Endometrium (tissue), 2 donors: ENCODE measurements around the gene PSMD12.

Experiments used
- FAIRE-seq: peaks from 2 replicates; lab custom pipeline; 2012; peaks lifted over from hg19 to GRCh38; lab: Jason Lieb, UNC
- donor health status: control.
- donor health status: control.

The PSMD12 gene

GRCh38 chr17:67386965-67387551 is 20.7 kb upstream of the PSMD12 start:
- no peak for FAIRE-seq

GRCh38 chr17:67385122-67385988 is 19.0 kb upstream of the PSMD12 start:
- no peak for FAIRE-seq

GRCh38 chr17:67381929-67382257 is 15.5 kb upstream of the PSMD12 start:
- no peak for FAIRE-seq

- no peak for FAIRE-seq
Observed at GRCh38 chr17:67379251-67379630, 12.9 kb upstream of the PSMD12 start.

GRCh38 chr17:67378454-67379250 is 12.3 kb upstream of the PSMD12 start:
- no peak for FAIRE-seq

- no peak for FAIRE-seq
Observed at GRCh38 chr17:67377488-67378453, 11.4 kb upstream of the PSMD12 start.

- no peak for FAIRE-seq
Observed at GRCh38 chr17:67376737-67377487, 10.5 kb upstream of the PSMD12 start, which contains the start of gene PITPNC1. PITPNC1 (plus strand) TSS chr17:67377281.

- FAIRE-seq: no peak
Observed at GRCh38 chr17:67376415-67376736, 10.0 kb upstream of the PSMD12 start.

- no peak for FAIRE-seq
Observed at GRCh38 chr17:67375716-67376115, 9.3 kb upstream of the PSMD12 start.

- FAIRE-seq: no peak
Observed at GRCh38 chr17:67375054-67375427, 8.7 kb upstream of the PSMD12 start.

- no peak for FAIRE-seq
Observed at GRCh38 chr17:67374329-67375053, 8.1 kb upstream of the PSMD12 start.

- FAIRE-seq: no peak
Observed at GRCh38 chr17:67372751-67373150, 6.4 kb upstream of the PSMD12 start.

- FAIRE-seq: no peak
Observed at GRCh38 chr17:67369676-67370075, 3.3 kb upstream of the PSMD12 start.

GRCh38 chr17:67365738-67366192 is 612 bp downstream of the PSMD12 start:
- FAIRE-seq: no peak

GRCh38 chr17:67364847-67365737 is 1.3 kb downstream of the PSMD12 start:
- no peak for FAIRE-seq

GRCh38 chr17:67362173-67362572 is 4.2 kb downstream of the PSMD12 start:
- no peak for FAIRE-seq

- FAIRE-seq: no peak
Observed at GRCh38 chr17:67360880-67361279, 5.5 kb downstream of the PSMD12 start.

- no peak for FAIRE-seq
Observed at GRCh38 chr17:67359960-67360791, 6.2 kb downstream of the PSMD12 start.

GRCh38 chr17:67358612-67359011 is 7.8 kb downstream of the PSMD12 start:
- FAIRE-seq: no peak
